SJSA1 (cell line): ENCODE data around the gene CLMN. TPM values are rescaled to one million over a fixed set of nuclear protein-coding genes. Genes with fewer than 3 reads are reported as not detected.
"Not testable (repeated sequence)": the region's sequence is repeated elsewhere in the genome, so short reads cannot be mapped to it uniquely, and the experiment has no call there.

Source experiments
- DNase-seq, 2 experiments: peaks; one replicate each; pipeline ENCODE4 v3.0.0-alpha.2; 2015 to 2020; ENCODE audit warnings: low spot score in 2 of 2, low read depth in 1 of 2
- H3K27ac ChIP-seq: fragments of 250-450 bp; sonication (Bioruptor Pico); 2 replicates; pipeline ENCODE4 v1.5.1; 2020; ENCODE audit warnings: mild to moderate bottlenecking, moderate library complexity
- H3K27me3 ChIP-seq: fragments of 250-450 bp; sonication (Bioruptor Pico); replicated peaks from 2 replicates; pipeline ENCODE4 v1.5.1; 2020; ENCODE audit warnings: mild to moderate bottlenecking, moderate library complexity
- H3K36me3 ChIP-seq: fragments of 250-450 bp; sonication (Bioruptor Pico); 2 replicates; pipeline ENCODE4 v1.5.1; 2020; ENCODE audit warnings: mild to moderate bottlenecking
- H3K4me1 ChIP-seq: fragments of 250-450 bp; sonication (Bioruptor Pico); replicated peaks from 2 replicates; pipeline ENCODE4 v1.6.1; 2021; ENCODE audit warnings: mild to moderate bottlenecking
- H3K4me3 ChIP-seq: fragments of 250-450 bp; sonication (Bioruptor Pico); 2 replicates; pipeline ENCODE4 v1.5.1; 2020; ENCODE audit warnings: mild to moderate bottlenecking
- H3K9me3 ChIP-seq: fragments of 250-450 bp; sonication (Bioruptor Pico); replicated peaks from 2 replicates; pipeline ENCODE4 v1.5.1; 2020; ENCODE audit warnings: mild to moderate bottlenecking
- total RNA-seq: library from RNA; depleted of rRNA; stranded (reverse); fragments of >200 nt; shearing (Covaris generic); gene quantifications from 2 replicates; pipeline ENCODE4 v1.2.3, GENCODE V29; 2014

The CLMN gene
- total RNA-seq, 1 experiment from 2014 or later = 4.7 TPM

- Histone ChIP-seq H3K9me3 (no peaks in the 10 kb centered on the region), H3K4me3 (no peak overlapping the region), H3K4me1 (peaks cover 9% of the 10 kb centered on the region), H3K27ac (no peak overlapping the region), H3K27me3 (no peaks in the 10 kb centered on the region), H3K36me3 (no peaks in the 10 kb centered on the region)
- DNase-seq = no peak
These were observed 103.7 kb downstream of the CLMN start for GRCh38 chr14:95216008-95216407.

GRCh38 chr14:95215094-95215725, 104.5 kb downstream of the CLMN start:
- Histone ChIP-seq H3K36me3 (no peaks in the 10 kb centered on the region), H3K4me1 (peaks cover 1% of the 10 kb centered on the region), H3K4me3 (no peak overlapping the region), H3K9me3 (no peaks in the 10 kb centered on the region), H3K27me3 (no peaks in the 10 kb centered on the region), H3K27ac (no peak overlapping the region)
- DNase-seq = no peak

- no peak overlapping the region for H3K27ac ChIP-seq
- no peaks in the 10 kb centered on the region for H3K9me3 ChIP-seq
- H3K4me3 ChIP-seq = no peak overlapping the region
- no peaks in the 10 kb centered on the region for H3K27me3 ChIP-seq
- no peaks in the 10 kb centered on the region for H3K4me1 ChIP-seq
- no peak for DNase-seq
- no peaks in the 10 kb centered on the region for H3K36me3 ChIP-seq
These were observed 105.9 kb downstream of the CLMN start for GRCh38 chr14:95213774-95214173.

- no peaks in the 10 kb centered on the region for H3K36me3 ChIP-seq
- no peaks in the 10 kb centered on the region for H3K9me3 ChIP-seq
- no peaks in the 10 kb centered on the region for H3K27me3 ChIP-seq
- H3K27ac ChIP-seq = no peak overlapping the region
- H3K4me1 ChIP-seq = no peaks in the 10 kb centered on the region
- H3K4me3 ChIP-seq = no peak overlapping the region
- DNase-seq = no peak
These were observed 107.8 kb downstream of the CLMN start for GRCh38 chr14:95211721-95212504.

- H3K4me1 ChIP-seq = no peaks in the 10 kb centered on the region
- no peaks in the 10 kb centered on the region for H3K27me3 ChIP-seq
- H3K9me3 ChIP-seq = no peaks in the 10 kb centered on the region
- DNase-seq = no peak
- H3K4me3 ChIP-seq = no peak overlapping the region
- H3K27ac ChIP-seq = no peak overlapping the region
- no peaks in the 10 kb centered on the region for H3K36me3 ChIP-seq
These were observed 109.0 kb downstream of the CLMN start for GRCh38 chr14:95210699-95211098.

GRCh38 chr14:95208598-95208997, 111.1 kb downstream of the CLMN start:
- Histone ChIP-seq H3K36me3 (no peaks in the 10 kb centered on the region), H3K4me1 (no peaks in the 10 kb centered on the region), H3K27me3 (no peaks in the 10 kb centered on the region), H3K27ac (no peak overlapping the region), H3K4me3 (no peak overlapping the region), H3K9me3 (no peaks in the 10 kb centered on the region)
- DNase-seq = no peak

- H3K27me3 ChIP-seq = no peaks in the 10 kb centered on the region
- no peak overlapping the region for H3K27ac ChIP-seq
- DNase-seq = no peak
- no peaks in the 10 kb centered on the region for H3K9me3 ChIP-seq
- H3K4me1 ChIP-seq = no peaks in the 10 kb centered on the region
- H3K4me3 ChIP-seq = no peak overlapping the region
- H3K36me3 ChIP-seq = no peaks in the 10 kb centered on the region
These were observed 112.1 kb downstream of the CLMN start for GRCh38 chr14:95207475-95208233.

GRCh38 chr14:95206534-95206933, 113.2 kb downstream of the CLMN start:
- Histone ChIP-seq H3K36me3 (no peaks in the 10 kb centered on the region), H3K27ac (no peak overlapping the region), H3K4me1 (no peaks in the 10 kb centered on the region), H3K9me3 (no peaks in the 10 kb centered on the region), H3K27me3 (no peaks in the 10 kb centered on the region), H3K4me3 (no peak overlapping the region)
- DNase-seq = no peak

GRCh38 chr14:95204705-95205104, 115.0 kb downstream of the CLMN start:
- no peak overlapping the region for H3K4me3 ChIP-seq
- H3K4me1 ChIP-seq = no peaks in the 10 kb centered on the region
- H3K27ac ChIP-seq = no peak overlapping the region
- no peaks in the 10 kb centered on the region for H3K9me3 ChIP-seq
- H3K27me3 ChIP-seq = no peaks in the 10 kb centered on the region
- DNase-seq = no peak
- no peaks in the 10 kb centered on the region for H3K36me3 ChIP-seq

GRCh38 chr14:95201745-95202144, 118.0 kb downstream of the CLMN start:
- H3K36me3 ChIP-seq, H3K4me1 ChIP-seq, H3K27me3 ChIP-seq, H3K27ac ChIP-seq, H3K4me3 ChIP-seq, H3K9me3 ChIP-seq, DNase-seq: not testable (repeated sequence)

- no peak for DNase-seq
- no peak overlapping the region for H3K27ac ChIP-seq
- no peak overlapping the region for H3K4me3 ChIP-seq
- H3K4me1 ChIP-seq = no peaks in the 10 kb centered on the region
- no peaks in the 10 kb centered on the region for H3K36me3 ChIP-seq
- H3K27me3 ChIP-seq = no peaks in the 10 kb centered on the region
- H3K9me3 ChIP-seq = no peaks in the 10 kb centered on the region
These were observed 119.3 kb downstream of the CLMN start for GRCh38 chr14:95200404-95200803.

- no peaks in the 10 kb centered on the region for H3K9me3 ChIP-seq
- no peak overlapping the region for H3K4me3 ChIP-seq
- H3K36me3 ChIP-seq = no peaks in the 10 kb centered on the region
- H3K27ac ChIP-seq = no peak overlapping the region
- H3K4me1 ChIP-seq = no peaks in the 10 kb centered on the region
- H3K27me3 ChIP-seq = no peaks in the 10 kb centered on the region
- no peak for DNase-seq
These were observed 120.3 kb downstream of the CLMN start for GRCh38 chr14:95199298-95199983.

GRCh38 chr14:95198320-95198719, 121.4 kb downstream of the CLMN start:
- no peaks in the 10 kb centered on the region for H3K36me3 ChIP-seq
- no peaks in the 10 kb centered on the region for H3K9me3 ChIP-seq
- no peak for DNase-seq
- no peaks in the 10 kb centered on the region for H3K27me3 ChIP-seq
- H3K4me1 ChIP-seq = no peaks in the 10 kb centered on the region
- H3K4me3 ChIP-seq = no peak overlapping the region
- H3K27ac ChIP-seq = no peak overlapping the region

- Histone ChIP-seq H3K36me3 (no peaks in the 10 kb centered on the region), H3K9me3 (no peaks in the 10 kb centered on the region), H3K4me3 (no peak overlapping the region), H3K27ac (no peak overlapping the region), H3K4me1 (no peaks in the 10 kb centered on the region), H3K27me3 (no peaks in the 10 kb centered on the region)
- no peak for DNase-seq
These were observed 122.2 kb downstream of the CLMN start for GRCh38 chr14:95197551-95197950.
